Epithelial cell of esophagus (primary cell): ENCODE data around the gene SMAD3.

Source experiments
- DNase-seq: peaks from one replicate; pipeline ENCODE4 v3.0.0; 2010; ENCODE audit warnings: low read depth
- H3K4me3 ChIP-seq: 2 replicates; pipeline ENCODE4 v1.5.1; 2011; ENCODE audit warnings: mild to moderate bottlenecking, low read length, control low read depth
- TF ChIP-seq, protein P1 (sequence below): IDR thresholded peaks from 2 replicates; pipeline ENCODE4 v1.5.1; 2011; ENCODE audit warnings: low read depth, mild to moderate bottlenecking, low read length, control low read depth, inconsistent platforms; ENCODE audit not compliant: insufficient read depth; ENCODE audit errors: missing control alignments

SMAD3 gene

DNA sequence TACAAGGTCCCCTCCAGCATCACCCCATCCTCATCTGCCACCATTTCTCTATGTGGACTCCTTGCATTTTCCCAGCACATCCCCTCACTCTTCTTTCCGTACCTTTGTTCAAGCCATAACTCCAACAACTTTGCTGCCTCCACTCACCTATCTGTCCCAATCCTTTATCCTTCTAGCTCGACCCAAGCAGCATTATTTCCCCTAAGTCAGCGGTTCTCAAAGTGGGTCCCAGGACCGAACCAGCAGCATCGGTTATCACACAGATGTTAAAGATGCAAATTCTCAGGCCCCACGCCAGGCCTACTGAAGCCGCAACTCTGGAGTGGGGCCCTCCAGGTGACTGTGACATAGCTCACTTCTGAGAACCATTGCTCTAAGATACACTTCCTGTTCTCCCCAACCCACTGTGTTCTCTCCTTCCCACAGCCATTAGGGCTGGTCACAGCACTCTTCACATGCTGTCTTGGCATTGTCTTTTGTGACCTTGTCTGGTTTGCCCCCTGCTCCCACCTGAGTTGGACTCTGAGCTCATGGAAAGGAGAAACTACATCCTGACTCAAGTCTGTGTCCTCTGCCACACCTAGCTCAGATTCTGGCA, 132.9 kb downstream of the SMAD3 start:
- TF ChIP-seq, protein P1, sequence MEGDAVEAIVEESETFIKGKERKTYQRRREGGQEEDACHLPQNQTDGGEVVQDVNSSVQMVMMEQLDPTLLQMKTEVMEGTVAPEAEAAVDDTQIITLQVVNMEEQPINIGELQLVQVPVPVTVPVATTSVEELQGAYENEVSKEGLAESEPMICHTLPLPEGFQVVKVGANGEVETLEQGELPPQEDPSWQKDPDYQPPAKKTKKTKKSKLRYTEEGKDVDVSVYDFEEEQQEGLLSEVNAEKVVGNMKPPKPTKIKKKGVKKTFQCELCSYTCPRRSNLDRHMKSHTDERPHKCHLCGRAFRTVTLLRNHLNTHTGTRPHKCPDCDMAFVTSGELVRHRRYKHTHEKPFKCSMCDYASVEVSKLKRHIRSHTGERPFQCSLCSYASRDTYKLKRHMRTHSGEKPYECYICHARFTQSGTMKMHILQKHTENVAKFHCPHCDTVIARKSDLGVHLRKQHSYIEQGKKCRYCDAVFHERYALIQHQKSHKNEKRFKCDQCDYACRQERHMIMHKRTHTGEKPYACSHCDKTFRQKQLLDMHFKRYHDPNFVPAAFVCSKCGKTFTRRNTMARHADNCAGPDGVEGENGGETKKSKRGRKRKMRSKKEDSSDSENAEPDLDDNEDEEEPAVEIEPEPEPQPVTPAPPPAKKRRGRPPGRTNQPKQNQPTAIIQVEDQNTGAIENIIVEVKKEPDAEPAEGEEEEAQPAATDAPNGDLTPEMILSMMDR: no peak
- no peak for DNase-seq
- H3K4me3 ChIP-seq: no peak overlapping the region

DNA sequence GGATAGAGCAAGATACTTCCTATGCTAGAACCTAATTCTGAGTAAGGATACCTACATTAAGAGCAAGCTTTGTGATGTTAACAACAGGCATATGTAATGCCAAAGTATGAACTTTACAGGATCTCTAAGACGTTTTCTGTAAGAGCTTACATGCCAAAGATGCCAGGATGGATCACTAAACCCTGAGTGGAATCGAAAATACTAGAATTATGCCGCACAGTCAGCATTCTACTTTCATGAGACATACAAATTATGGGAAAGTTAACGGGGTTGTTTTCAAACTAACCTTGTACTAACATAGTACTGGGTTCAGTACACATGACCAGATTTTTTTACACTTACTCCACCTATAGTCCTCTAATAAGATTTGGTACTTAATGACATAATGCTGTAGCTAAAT, 134.0 kb downstream of the SMAD3 start:
- DNase-seq: no peak
- no peak overlapping the region for H3K4me3 ChIP-seq
- TF ChIP-seq, protein P1: no peak

DNA sequence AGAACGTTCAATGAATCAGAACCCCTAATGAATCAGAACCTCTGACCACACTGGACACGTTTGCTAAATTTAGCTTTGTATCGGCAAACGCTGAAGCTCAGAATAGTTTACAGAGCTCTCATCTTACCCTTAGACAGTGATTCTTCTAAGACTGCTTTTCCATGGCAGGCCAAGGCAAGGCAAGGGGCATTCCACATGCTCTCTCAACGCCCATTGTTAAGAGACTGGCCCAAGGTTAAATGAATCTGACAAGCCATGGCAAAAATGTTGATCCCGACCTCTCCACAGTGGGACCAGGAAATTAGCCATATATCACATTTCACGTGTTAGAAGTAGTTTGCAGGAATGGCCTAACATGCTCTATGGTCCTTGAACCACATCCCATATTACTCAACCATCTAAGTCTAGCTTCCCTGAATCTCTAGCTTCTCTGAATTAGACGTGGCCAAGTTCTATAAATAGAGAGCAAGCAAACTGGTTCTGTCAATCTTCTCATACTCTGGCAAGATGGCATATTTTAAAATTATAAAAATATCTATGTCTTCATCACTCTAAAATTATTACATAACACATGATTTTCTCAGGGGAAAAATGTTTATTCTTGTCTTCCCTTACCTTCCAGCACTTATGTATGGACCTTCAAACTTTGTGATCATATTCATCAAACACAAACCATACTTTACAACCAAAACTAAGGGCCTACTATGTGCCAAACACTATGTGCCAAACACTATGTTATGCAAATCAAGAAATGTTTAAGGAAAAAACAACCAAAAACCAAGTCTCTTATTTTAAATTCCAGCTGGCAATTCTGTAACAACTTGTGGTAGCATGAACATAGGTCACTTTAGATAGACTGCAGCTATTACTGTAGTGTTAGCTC, 134.7 kb downstream of the SMAD3 start:
- DNase-seq: peak; percentile 67
- no peak overlapping the region for H3K4me3 ChIP-seq
- TF ChIP-seq, protein P1: no peak

DNA sequence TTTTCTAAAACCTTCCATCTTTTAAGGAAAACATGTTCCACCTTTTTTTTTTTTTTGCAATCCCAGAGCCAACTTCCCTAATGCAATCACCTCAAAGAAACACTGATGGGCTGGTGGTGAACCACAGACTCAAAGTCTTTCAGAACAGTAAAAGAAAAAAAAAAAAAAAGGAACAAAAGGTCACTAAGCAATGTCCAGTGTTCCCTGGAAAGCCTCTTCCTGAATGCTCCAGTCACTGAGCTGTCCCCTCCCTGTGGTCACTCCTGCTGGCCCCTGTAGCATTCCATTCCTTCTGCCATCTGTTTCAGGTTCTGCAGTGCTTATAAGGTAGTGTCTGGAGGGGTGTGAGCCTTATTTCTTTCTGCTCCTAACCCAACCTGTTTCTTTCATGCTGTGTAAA, 135.7 kb downstream of the SMAD3 start:
- H3K4me3 ChIP-seq: no peak overlapping the region
- TF ChIP-seq, protein P1: no peak
- DNase-seq: no peak

DNA sequence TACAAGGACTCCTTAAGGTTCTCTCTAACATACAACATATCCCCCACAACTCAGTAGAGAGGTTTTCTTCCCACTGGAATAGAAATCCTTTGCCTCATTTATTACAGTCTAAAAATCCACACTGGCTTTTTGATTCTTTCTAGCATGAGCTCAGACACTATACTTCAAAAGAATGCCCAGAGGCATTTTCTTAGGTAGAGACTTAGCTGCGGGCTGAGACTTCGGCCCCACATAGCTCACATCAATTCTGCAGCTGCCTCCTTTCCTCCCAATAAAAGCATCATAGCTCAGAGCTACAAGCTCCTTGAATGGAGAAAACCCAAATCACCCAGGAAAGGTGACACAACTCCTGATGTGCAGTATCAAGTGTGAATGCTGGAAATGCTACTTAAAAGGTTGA, 136.7 kb downstream of the SMAD3 start:
- no peak overlapping the region for H3K4me3 ChIP-seq
- no peak for DNase-seq
- TF ChIP-seq, protein P1: no peak

DNA sequence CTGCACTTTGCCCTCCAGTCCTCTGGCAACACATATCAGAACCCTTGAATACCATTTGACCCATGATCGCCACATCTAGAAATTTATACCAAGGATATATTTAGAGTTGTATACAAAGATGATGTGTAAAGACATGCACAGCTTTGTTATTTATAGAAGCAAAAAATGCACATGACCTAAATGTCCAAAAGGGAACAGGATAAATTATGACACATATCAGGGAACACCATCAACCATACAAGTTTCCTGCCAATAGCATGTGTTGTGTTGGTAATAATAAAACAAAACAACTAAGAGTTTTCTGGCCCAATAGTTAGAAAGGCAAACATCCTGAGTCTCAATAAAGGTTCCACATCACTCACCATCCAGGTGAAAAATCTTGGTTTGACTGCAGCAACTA, 137.6 kb downstream of the SMAD3 start:
- TF ChIP-seq, protein P1: no peak
- no peak for DNase-seq

More for the DNA sequence above, 137.6 kb downstream of the SMAD3 start:
- no peak overlapping the region for H3K4me3 ChIP-seq
